ENCODE measurements around the gene GNAT2. TPM values are rescaled to one million over a fixed set of nuclear protein-coding genes. Genes with fewer than 3 reads are reported as not detected.

GNAT2 gene
- total and polyA plus RNA-seq, 10 of the 15 experiments (the other 5 are each of a cell fraction or from before 2014, with no cell fraction given): 0.08 to 1.3 (median 0.41) TPM

DNA sequence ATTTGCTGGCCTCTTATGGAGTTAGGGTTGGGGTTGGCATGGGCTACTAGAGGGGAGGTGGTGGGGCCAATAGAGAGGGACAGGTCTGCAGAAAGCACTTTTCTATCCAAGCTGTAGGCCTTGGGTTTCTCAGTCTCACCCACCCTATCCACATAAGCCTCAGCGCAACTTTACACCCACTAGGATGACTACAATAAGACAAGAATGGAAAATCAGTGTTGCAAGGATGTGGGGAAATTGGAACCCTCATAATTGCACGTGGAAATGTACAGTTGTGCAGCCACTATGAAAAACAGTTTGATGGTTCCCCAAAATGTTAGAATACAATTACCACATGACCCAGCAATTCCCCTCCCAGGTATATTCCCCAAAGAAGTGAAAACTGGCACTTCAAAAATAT lies 22.4 kb upstream of the GNAT2 start:
- Histone ChIP-seq H3K9ac (ENCODE audit: control insufficient read depth, insufficient read depth, low read length) (no peak overlapping the region), H3K79me2 (ENCODE audit: control insufficient read depth, insufficient read depth, low read length) (no peaks in the 10 kb centered on the region), H3K27me3 (replicated peaks in 1 of 2; ENCODE audit: control insufficient read depth in 2 of 2, insufficient read depth in 2 of 2, low read length in 1 of 2) (no peaks in the 10 kb centered on the region), H3K4me2 (ENCODE audit: control insufficient read depth, insufficient read depth) (no peak overlapping the region), H3K9me3 (replicated peaks; ENCODE audit: control insufficient read depth, insufficient read depth, low read length) (no peaks in the 10 kb centered on the region), H3K4me1 (ENCODE audit: control insufficient read depth, insufficient read depth, low read length) (peaks cover 9% of the 10 kb centered on the region), H3K36me3 (ENCODE audit: control insufficient read depth in 2 of 2, insufficient read depth in 2 of 2, low read length in 1 of 2) (no peaks in the 10 kb centered on the region), H3K4me3 (no peak overlapping the region), H4K20me1 (ENCODE audit: control insufficient read depth, insufficient read depth) (no peaks in the 10 kb centered on the region), H2AFZ (ENCODE audit: control insufficient read depth, low read depth, low read length) (no peak overlapping the region), H3K27ac (ENCODE audit: control insufficient read depth, insufficient read depth) (no peak overlapping the region)
- TF ChIP-seq, protein P1, sequence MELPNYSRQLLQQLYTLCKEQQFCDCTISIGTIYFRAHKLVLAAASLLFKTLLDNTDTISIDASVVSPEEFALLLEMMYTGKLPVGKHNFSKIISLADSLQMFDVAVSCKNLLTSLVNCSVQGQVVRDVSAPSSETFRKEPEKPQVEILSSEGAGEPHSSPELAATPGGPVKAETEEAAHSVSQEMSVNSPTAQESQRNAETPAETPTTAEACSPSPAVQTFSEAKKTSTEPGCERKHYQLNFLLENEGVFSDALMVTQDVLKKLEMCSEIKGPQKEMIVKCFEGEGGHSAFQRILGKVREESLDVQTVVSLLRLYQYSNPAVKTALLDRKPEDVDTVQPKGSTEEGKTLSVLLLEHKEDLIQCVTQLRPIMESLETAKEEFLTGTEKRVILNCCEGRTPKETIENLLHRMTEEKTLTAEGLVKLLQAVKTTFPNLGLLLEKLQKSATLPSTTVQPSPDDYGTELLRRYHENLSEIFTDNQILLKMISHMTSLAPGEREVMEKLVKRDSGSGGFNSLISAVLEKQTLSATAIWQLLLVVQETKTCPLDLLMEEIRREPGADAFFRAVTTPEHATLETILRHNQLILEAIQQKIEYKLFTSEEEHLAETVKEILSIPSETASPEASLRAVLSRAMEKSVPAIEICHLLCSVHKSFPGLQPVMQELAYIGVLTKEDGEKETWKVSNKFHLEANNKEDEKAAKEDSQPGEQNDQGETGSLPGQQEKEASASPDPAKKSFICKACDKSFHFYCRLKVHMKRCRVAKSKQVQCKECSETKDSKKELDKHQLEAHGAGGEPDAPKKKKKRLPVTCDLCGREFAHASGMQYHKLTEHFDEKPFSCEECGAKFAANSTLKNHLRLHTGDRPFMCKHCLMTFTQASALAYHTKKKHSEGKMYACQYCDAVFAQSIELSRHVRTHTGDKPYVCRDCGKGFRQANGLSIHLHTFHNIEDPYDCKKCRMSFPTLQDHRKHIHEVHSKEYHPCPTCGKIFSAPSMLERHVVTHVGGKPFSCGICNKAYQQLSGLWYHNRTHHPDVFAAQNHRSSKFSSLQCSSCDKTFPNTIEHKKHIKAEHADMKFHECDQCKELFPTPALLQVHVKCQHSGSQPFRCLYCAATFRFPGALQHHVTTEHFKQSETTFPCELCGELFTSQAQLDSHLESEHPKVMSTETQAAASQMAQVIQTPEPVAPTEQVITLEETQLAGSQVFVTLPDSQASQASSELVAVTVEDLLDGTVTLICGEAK (IDR thresholded peaks at IDR 0.05; ENCODE audit: borderline replicate concordance): no peak
- TF ChIP-seq BACH1 (IDR thresholded peaks at IDR 0.05; ENCODE audit: borderline replicate concordance) (no peak), EP300 (IDR thresholded peaks at IDR 0.05; ENCODE audit: borderline replicate concordance in 1 of 2, control insufficient read depth in 1 of 2, low read depth in 2 of 2, low read length in 2 of 2) (no peak), IKZF1 (conservative IDR thresholded peaks at IDR 0.05) (no peak), MTA3 (IDR thresholded peaks at IDR 0.05; ENCODE audit: borderline replicate concordance, low read length) (no peak)
- TF ChIP-seq, protein P2, sequence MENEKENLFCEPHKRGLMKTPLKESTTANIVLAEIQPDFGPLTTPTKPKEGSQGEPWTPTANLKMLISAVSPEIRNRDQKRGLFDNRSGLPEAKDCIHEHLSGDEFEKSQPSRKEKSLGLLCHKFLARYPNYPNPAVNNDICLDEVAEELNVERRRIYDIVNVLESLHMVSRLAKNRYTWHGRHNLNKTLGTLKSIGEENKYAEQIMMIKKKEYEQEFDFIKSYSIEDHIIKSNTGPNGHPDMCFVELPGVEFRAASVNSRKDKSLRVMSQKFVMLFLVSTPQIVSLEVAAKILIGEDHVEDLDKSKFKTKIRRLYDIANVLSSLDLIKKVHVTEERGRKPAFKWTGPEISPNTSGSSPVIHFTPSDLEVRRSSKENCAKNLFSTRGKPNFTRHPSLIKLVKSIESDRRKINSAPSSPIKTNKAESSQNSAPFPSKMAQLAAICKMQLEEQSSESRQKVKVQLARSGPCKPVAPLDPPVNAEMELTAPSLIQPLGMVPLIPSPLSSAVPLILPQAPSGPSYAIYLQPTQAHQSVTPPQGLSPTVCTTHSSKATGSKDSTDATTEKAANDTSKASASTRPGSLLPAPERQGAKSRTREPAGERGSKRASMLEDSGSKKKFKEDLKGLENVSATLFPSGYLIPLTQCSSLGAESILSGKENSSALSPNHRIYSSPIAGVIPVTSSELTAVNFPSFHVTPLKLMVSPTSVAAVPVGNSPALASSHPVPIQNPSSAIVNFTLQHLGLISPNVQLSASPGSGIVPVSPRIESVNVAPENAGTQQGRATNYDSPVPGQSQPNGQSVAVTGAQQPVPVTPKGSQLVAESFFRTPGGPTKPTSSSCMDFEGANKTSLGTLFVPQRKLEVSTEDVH (IDR thresholded peaks at IDR 0.05; ENCODE audit: low read depth, partially characterized antibody): no peak
- TF ChIP-seq, protein P3, sequence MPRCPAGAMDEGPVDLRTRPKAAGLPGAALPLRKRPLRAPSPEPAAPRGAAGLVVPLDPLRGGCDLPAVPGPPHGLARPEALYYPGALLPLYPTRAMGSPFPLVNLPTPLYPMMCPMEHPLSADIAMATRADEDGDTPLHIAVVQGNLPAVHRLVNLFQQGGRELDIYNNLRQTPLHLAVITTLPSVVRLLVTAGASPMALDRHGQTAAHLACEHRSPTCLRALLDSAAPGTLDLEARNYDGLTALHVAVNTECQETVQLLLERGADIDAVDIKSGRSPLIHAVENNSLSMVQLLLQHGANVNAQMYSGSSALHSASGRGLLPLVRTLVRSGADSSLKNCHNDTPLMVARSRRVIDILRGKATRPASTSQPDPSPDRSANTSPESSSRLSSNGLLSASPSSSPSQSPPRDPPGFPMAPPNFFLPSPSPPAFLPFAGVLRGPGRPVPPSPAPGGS (IDR thresholded peaks at IDR 0.05; ENCODE audit: borderline replicate concordance, insufficient read depth, low read depth, low read length, poor library complexity, severe bottlenecking): no peak
- SMC1A ChIA-PET (ENCODE audit: uncharacterized antibody, unreplicated experiment): interaction anchor here (1.3 to 9.1 kb wide), 8 partner anchors 9 to 344 kb away, joined by 5 to 117 read pairs (median 39); partner anchors contain the start of genes AHCYL1 and GSTM4
- CTCF ChIA-PET: interaction anchor here (0.5 to 10.7 kb wide), 15 partner anchors 12 to 369 kb away, joined by 3 to 299 read pairs (median 30); partner anchors contain the start of genes AHCYL1, GNAI3, GSTM1 and GSTM2
- RAD21 ChIA-PET (ENCODE audit: unreplicated experiment): interaction anchor here (1.3 to 7.3 kb wide), 7 partner anchors 9 to 343 kb away, joined by 3 to 106 read pairs (median 48); partner anchors contain the start of genes AHCYL1 and GNAI3
- no TSS peak for BruUV-seq (replicated peaks)
- DNase-seq (ENCODE audit: low read depth, low spot score) (no peak), ATAC-seq (no peak), FAIRE-seq (no peak)
- POLR2A ChIA-PET: interaction anchor here (3.2 kb wide), 1 partner anchor 93 kb away, joined by 13 read pairs; the partner anchor contains the start of gene GNAI3
- intact Hi-C loops (cut with micrococcal nuclease; ENCODE audit: unreplicated experiment): loop anchor here (5.0 kb wide), 4 partner anchors 45 to 340 kb away; partner anchors contain the start of genes AHCYL1, GNAI3 and GSTM1
- in situ Hi-C loops (cut with MboI): loop anchor here (5.0 kb wide), 2 partner anchors 130 to 345 kb away; no protein-coding TSS in a partner anchor
- WGBS (ENCODE audit: insufficient coverage, insufficient replicate concordance, low lambda C conversion rate, missing lambda C conversion rate): 64% methylated on average over 2 of the region's 2 CpGs

Data from GM12878 (cell line).